Fibroblast of the aortic adventitia (primary cell): Measurements from ENCODE around the gene MAZ. TPM values are rescaled to one million over a fixed set of nuclear protein-coding genes. Genes with fewer than 3 reads are reported as not detected.
"Not testable (repeated sequence)": the region's sequence is repeated elsewhere in the genome, so short reads cannot be mapped to it uniquely, and the experiment has no call there.

Source experiments
- DNase-seq: peaks from one replicate; pipeline ENCODE4 v3.0.0-alpha.2; 2010; ENCODE audit warnings: low read depth
- H3K4me3 ChIP-seq: 2 replicates; pipeline ENCODE4 v1.5.1; 2011; ENCODE audit warnings: low read depth, mild to moderate bottlenecking, control low read depth, low read length, moderate library complexity
- total RNA-seq: library from RNA; depleted of rRNA; stranded (reverse); fragments of >200 nt; gene quantifications from 2 replicates; pipeline ENCODE4 v1.2.3, GENCODE V29; 2012; ENCODE audit warnings: low replicate concordance
- TF ChIP-seq, protein P1 (sequence below): IDR thresholded peaks from 2 replicates; pipeline ENCODE4 v1.5.1; 2011; ENCODE audit warnings: mild to moderate bottlenecking, low read length, control low read depth, inconsistent platforms; ENCODE audit not compliant: insufficient read depth

MAZ gene
- total RNA-seq = 74.0 and 159 TPM in 2 replicates

GRCh38 chr16:29806099-29806579 is at the start of gene MAZ:
Gene MAZ, plus strand, starts transcription at chr16:29806529. Its CDS starts 173 bp downstream, at chr16:29806702.
- DNase-seq = no peak
- TF ChIP-seq, protein P1, sequence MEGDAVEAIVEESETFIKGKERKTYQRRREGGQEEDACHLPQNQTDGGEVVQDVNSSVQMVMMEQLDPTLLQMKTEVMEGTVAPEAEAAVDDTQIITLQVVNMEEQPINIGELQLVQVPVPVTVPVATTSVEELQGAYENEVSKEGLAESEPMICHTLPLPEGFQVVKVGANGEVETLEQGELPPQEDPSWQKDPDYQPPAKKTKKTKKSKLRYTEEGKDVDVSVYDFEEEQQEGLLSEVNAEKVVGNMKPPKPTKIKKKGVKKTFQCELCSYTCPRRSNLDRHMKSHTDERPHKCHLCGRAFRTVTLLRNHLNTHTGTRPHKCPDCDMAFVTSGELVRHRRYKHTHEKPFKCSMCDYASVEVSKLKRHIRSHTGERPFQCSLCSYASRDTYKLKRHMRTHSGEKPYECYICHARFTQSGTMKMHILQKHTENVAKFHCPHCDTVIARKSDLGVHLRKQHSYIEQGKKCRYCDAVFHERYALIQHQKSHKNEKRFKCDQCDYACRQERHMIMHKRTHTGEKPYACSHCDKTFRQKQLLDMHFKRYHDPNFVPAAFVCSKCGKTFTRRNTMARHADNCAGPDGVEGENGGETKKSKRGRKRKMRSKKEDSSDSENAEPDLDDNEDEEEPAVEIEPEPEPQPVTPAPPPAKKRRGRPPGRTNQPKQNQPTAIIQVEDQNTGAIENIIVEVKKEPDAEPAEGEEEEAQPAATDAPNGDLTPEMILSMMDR = no peak
- peak within 1 kb of the TSS; percentile 93 for H3K4me3 ChIP-seq

- peak; percentile 49 for DNase-seq
- no peak overlapping the region for H3K4me3 ChIP-seq
- TF ChIP-seq, protein P1 = no peak
Observed at GRCh38 chr16:29756654-29757053, 49.7 kb upstream of the MAZ start.

DNA sequence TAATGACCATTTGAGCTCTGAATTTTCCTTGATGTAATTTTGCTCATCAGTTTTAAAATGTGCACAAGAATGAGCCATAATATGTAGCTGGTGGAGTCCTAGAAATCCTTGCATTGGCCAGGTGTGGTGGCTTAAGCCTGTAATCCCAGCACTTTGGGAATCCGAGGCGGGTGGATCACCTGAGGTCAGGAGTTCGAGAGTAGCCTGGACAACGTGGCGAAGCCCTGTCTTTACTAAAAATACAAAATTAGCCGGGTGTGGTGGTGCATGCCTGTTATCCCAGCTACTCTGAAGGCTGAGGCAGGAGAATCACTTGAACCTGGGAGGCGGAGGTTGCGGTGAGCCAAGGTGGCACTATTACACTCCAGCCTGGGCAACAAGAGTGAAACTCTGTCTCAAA is 49.2 kb upstream of the MAZ start:
- H3K4me3 ChIP-seq, DNase-seq: not testable (repeated sequence)

DNA sequence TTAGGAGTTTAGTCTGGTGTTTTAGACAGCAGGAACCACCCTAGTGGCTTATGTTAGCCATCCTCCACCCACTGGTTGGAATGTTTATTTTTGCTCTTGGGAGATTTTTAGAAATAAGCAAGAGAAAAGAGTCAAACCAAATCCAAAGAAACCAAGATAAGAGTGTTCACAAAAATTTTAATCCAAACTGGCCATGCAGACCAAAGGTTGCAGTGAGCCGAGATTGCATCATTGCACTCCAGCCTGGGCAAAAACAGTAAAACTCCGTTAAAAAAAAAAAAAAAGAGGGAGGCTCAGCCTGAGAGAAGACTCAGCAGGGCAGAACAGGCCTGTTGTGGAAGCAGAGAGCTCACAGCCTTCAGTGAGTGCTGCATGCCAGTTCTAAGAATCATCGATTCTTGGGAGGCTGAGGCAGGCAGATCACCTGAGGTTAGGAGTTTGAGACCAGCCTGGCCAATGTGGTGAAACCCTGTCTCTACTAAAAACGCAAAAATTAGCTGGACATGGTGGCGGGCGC is 48.3 kb upstream of the MAZ start:
- TF ChIP-seq, protein P1 = peak; percentile 66
- H3K4me3 ChIP-seq = no peak overlapping the region
- DNase-seq = peak; percentile 95

DNA sequence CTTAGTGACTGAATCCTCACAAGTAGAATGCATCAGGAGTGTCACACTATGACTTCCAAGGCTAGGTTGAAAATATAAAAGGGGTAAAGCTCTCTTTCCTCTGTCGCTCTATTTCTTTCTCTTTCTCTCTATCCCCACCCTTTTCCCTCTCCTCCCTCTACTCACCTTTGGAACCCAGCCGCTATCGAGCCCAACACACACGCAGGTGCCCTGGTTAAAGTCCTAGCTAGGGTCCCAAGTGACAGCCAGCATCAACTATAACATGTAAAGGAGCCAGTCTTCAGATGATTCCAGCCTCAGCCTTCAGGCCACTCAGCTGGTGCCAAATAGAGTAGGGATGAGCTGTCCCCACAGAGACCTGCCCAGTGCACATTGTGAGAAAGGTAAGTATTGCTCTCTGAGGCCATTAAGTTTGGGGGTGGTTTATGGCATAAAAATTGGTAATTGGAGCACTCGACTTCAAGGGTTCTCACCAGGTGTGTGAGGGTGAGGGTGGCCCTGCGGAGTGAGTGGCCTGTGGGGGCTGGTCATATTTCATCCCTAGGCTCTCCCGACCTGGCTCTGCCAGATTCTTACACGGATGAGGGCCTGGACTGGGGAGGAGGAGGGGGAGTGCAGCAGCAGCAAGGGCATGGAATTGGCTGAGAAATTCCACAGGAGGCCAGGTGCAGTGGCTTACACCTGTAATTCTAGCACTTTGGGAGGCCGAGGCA is 45.6 kb upstream of the MAZ start:
- DNase-seq = no peak
- TF ChIP-seq, protein P1 = no peak
- H3K4me3 ChIP-seq = no peak overlapping the region

DNA sequence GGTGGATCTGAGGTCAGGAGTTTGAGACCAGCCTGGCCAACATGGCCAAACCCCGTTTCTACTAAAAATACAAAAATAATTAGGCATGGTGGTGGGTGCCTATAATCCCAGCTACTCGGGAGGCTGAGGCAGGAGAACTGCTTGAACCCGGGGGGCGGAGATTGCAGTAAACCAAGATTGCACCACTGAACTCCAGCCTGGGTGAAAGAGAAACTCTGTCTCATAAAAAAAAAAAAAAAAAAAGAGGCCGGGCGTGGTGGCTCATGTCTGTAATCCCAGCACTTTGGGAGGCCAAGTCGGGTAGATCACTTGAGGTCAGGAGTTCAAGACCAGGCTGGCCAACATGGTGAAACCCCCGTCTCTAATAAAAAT is 45.1 kb upstream of the MAZ start:
- not testable (repeated sequence) for H3K4me3 ChIP-seq, DNase-seq

GRCh38 chr16:29761882-29762281 is 44.4 kb upstream of the MAZ start:
- TF ChIP-seq, protein P1 = no peak
- H3K4me3 ChIP-seq = no peak overlapping the region
- DNase-seq = no peak

DNA sequence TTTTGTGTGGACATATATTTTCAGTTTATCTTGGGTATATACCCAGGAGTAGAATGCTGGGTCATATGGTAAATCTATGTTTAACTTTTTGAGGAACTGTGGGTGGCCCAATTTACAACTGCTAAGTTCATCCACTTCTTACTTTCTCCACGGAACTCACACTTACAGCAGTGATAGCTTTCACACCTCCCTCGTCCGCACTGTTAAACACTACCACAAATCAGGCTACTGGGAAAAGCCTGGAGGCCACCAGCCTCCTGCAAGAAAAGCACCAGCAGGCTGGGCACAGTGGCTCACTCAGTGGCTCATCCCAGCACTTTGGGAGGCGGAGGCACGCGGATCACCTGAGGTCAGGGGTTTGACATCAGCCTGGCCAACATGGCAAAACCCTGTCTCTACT is 43.0 kb upstream of the MAZ start:
- H3K4me3 ChIP-seq = no peak overlapping the region
- TF ChIP-seq, protein P1 = no peak
- no peak for DNase-seq
